ENCODE data around the gene CYP19A1.

DNA sequence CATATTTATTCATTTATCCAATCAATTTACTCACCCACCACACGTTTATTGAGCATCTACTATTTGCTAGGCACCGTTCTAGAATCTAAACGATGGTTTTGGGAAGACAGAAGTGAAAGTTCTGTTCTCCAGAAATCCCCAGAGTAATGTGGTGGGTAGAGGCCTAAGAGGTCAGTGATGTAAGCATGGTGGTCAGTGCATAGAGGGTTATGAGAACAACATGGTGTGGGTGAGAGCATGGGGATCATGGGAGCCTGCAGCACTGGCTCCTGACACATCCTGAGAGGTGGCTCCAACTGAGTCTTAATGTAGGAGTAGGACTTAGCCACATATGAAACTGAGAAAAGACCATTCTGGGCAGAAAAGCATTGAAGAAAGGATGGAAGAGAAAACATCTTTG is 158.4 kb downstream of the CYP19A1 start:
- TF ChIP-seq, protein P1, sequence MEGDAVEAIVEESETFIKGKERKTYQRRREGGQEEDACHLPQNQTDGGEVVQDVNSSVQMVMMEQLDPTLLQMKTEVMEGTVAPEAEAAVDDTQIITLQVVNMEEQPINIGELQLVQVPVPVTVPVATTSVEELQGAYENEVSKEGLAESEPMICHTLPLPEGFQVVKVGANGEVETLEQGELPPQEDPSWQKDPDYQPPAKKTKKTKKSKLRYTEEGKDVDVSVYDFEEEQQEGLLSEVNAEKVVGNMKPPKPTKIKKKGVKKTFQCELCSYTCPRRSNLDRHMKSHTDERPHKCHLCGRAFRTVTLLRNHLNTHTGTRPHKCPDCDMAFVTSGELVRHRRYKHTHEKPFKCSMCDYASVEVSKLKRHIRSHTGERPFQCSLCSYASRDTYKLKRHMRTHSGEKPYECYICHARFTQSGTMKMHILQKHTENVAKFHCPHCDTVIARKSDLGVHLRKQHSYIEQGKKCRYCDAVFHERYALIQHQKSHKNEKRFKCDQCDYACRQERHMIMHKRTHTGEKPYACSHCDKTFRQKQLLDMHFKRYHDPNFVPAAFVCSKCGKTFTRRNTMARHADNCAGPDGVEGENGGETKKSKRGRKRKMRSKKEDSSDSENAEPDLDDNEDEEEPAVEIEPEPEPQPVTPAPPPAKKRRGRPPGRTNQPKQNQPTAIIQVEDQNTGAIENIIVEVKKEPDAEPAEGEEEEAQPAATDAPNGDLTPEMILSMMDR (IDR thresholded peaks at IDR 0.05), result no peak
- TF ChIP-seq POLR2AphosphoS5 (IDR thresholded peaks at IDR 0.05), result no peak
- TF ChIP-seq POLR2A (IDR thresholded peaks at IDR 0.05), result no peak
